Measurements from ENCODE around the gene RASAL2.

DNA sequence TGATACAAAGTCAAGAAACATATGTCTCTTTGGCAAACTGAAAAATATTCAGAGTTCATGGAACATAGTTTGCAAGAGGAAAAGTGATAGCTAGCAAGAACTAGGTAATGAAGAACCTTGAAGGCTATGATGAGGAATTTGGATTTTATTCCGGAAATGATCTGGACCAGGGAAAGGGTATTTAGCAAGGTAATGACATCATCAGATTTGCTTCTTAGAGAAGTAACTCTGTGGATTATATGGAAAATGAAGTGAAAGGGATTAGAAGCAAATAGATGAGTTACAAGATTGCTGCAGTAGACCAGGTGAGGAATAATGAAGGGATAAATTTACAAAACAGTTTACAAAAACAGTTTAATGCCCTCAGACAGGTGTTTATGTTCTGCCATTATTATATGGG is 197.3 kb downstream of the RASAL2 start:
- TF ChIP-seq POLR2AphosphoS5 (IDR thresholded peaks at IDR 0.05; ENCODE audit: borderline replicate concordance, low read depth, low read length) (no peak), EZH2 (IDR thresholded peaks at IDR 0.05) (no peak), FOXP2 (optimal IDR thresholded peaks at IDR 0.05; ENCODE audit: control extremely low read depth, extremely low read length, insufficient read depth) (no peak)
